Suprapubic skin (tissue), 3 donors: Measurements from ENCODE around the gene KNG1.

Experiments used
- EP300 ChIP-seq: sonication (generic); formaldehyde crosslinking; IDR thresholded peaks from one replicate; pipeline ENCODE4 v1.6.1; 2017; ENCODE audit warnings: antibody characterized with exemption
- TF ChIP-seq, protein P1 (sequence below), 2 donors: fragments of 200-600 bp in 1 of 2; fragments of 450-650 bp in 1 of 2; sonication (generic) in 1 of 2; IDR thresholded peaks; one replicate each; pipeline ENCODE4 v1.5.1; 2016 to 2019; ENCODE audit warnings: antibody characterized with exemption in 2 of 2, mild to moderate bottlenecking in 1 of 2, moderate library complexity in 1 of 2

DNA sequence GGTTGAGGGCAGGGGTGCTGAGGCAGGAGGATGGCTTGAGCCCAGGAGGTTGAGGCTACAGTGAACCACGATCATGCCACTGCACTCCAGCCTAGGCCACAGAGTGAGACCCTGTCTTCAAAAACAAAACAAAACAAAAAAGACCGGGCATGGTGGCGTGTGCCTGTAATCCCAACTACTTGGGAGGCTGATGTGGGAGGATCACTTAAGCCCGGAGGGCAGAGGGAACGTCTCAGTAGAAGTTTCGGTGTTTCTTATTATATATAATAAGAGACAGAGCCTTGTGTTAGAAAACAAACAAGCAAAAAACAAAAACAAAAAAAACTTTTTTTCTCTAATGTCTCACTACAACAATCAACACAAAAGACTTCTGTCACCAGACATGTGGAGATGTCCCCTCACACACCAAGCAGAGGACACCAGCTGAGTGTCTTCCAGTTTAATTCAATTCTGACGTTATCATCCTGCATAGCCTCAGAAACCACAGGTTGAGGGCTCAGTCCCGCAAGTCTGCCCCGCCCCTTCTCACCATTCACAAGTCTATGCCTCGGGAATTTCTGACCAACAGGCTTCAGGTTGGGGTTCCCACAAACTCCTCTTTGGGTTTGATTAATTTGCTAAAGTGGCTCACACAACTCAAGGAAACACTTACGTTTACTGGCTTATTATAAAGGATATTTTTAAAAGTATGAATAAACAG lies 42.2 kb downstream of the KNG1 start:
- TF ChIP-seq, protein P1, sequence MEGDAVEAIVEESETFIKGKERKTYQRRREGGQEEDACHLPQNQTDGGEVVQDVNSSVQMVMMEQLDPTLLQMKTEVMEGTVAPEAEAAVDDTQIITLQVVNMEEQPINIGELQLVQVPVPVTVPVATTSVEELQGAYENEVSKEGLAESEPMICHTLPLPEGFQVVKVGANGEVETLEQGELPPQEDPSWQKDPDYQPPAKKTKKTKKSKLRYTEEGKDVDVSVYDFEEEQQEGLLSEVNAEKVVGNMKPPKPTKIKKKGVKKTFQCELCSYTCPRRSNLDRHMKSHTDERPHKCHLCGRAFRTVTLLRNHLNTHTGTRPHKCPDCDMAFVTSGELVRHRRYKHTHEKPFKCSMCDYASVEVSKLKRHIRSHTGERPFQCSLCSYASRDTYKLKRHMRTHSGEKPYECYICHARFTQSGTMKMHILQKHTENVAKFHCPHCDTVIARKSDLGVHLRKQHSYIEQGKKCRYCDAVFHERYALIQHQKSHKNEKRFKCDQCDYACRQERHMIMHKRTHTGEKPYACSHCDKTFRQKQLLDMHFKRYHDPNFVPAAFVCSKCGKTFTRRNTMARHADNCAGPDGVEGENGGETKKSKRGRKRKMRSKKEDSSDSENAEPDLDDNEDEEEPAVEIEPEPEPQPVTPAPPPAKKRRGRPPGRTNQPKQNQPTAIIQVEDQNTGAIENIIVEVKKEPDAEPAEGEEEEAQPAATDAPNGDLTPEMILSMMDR (IDR thresholded peaks at IDR 0.05), result no peak
- no peak for TF ChIP-seq EP300
